H1 (cell line): ENCODE results near the gene OXTR. TPM values are rescaled to one million over a fixed set of nuclear protein-coding genes. Genes with fewer than 3 reads are reported as not detected.

Source experiments
- CTCF ChIA-PET: fragments of 300-600 bp; sonication (Branson Sonifier 250); formaldehyde crosslinking; loops from one replicate; lab custom pipeline; 2021; ENCODE audit not compliant: partially characterized antibody; lab: Charles Lee
- POLR2A ChIA-PET: fragments of 300-600 bp; sonication (Branson Sonifier 250); formaldehyde crosslinking; loops from one replicate; lab custom pipeline; 2021; ENCODE audit warnings: inconsistent platforms; ENCODE audit not compliant: partially characterized antibody; lab: Charles Lee
- DNase-seq, 2 experiments: peaks; one replicate each; pipeline versions ENCODE4 v3.0.0 to v3.0.0-alpha.2; 2010 to 2022; ENCODE audit warnings: low spot score in 2 of 2, low read depth in 1 of 2, mixed read lengths in 1 of 2
- FAIRE-seq: peaks from 2 replicates; lab custom pipeline; 2011; peaks lifted over from hg19 to GRCh38; lab: Jason Lieb, UNC
- H2AFZ ChIP-seq: 2 replicates; pipeline ENCODE4 v1.8.1; 2012; ENCODE audit warnings: low read length, inconsistent platforms
- H2AK5ac ChIP-seq: 2 replicates; pipeline ENCODE4 v1.6.1; 2013; ENCODE audit warnings: low read depth, low read length
- H2BK120ac ChIP-seq: replicated peaks from 2 replicates; pipeline ENCODE3; 2013; ENCODE audit warnings: low read depth, low read length, inconsistent platforms
- H2BK12ac ChIP-seq: 2 replicates; pipeline ENCODE4 v1.6.1; 2013; ENCODE audit warnings: low read depth, low read length
- H2BK15ac ChIP-seq: 2 replicates; pipeline ENCODE4 v1.6.1; 2013; ENCODE audit warnings: low read length
- H2BK20ac ChIP-seq: 2 replicates; pipeline ENCODE4 v1.6.1; 2013; ENCODE audit warnings: low read length
- H2BK5ac ChIP-seq: 2 replicates; pipeline ENCODE4 v1.6.1; 2013; ENCODE audit warnings: low read depth, low read length
- H3K14ac ChIP-seq: 2 replicates; pipeline ENCODE4 v1.6.1; 2013; ENCODE audit warnings: inconsistent platforms; ENCODE audit not compliant: insufficient read length
- H3K18ac ChIP-seq: 2 replicates; pipeline ENCODE4 v1.6.1; 2013; ENCODE audit warnings: low read length; ENCODE audit errors: extremely low read depth
- H3K23ac ChIP-seq: 2 replicates; pipeline ENCODE4 v1.6.1; 2013; ENCODE audit warnings: inconsistent platforms; ENCODE audit not compliant: insufficient read length
- H3K23me2 ChIP-seq: 2 replicates; pipeline ENCODE4 v1.6.1; 2013; ENCODE audit warnings: low read depth, low read length
- H3K27ac ChIP-seq: 2 replicates; pipeline ENCODE4 v1.6.1; 2011; ENCODE audit warnings: low read depth, low read length, inconsistent platforms
- H3K27me3 ChIP-seq, 4 experiments: replicated peaks in 1 of 4; 1 replicate in 1 of 4; 2 replicates in 3 of 4; pipeline versions ENCODE4 v1.6.1 to v1.8.1; 2011 to 2013; ENCODE audit warnings: low read length in 3 of 4, mild to moderate bottlenecking in 3 of 4, inconsistent platforms in 2 of 4, mixed read lengths in 2 of 4, moderate library complexity in 1 of 4; ENCODE audit not compliant: control insufficient read depth in 3 of 4, insufficient read depth in 3 of 4; ENCODE audit errors: extremely low read depth in 1 of 4
- H3K36me3 ChIP-seq, 4 experiments: 2 replicates each; pipeline versions ENCODE4 v1.6.1 to v1.8.1; 2011 to 2013; ENCODE audit warnings: mild to moderate bottlenecking in 4 of 4, low read length in 3 of 4, moderate library complexity in 2 of 4, control low read depth in 1 of 4, inconsistent platforms in 1 of 4; ENCODE audit not compliant: insufficient read depth in 4 of 4, control insufficient read depth in 2 of 4
- H3K4ac ChIP-seq: replicated peaks from 2 replicates; pipeline ENCODE3; 2013; ENCODE audit warnings: low read length, low read depth, mixed read lengths, inconsistent platforms; ENCODE audit not compliant: insufficient read length
- H3K4me1 ChIP-seq, 4 experiments: replicated peaks in 1 of 4; 1 replicate in 1 of 4; 2 replicates in 3 of 4; pipeline versions ENCODE4 v1.6.1 to v1.8.1; 2011 to 2013; ENCODE audit warnings: low read length in 3 of 4, inconsistent platforms in 2 of 4, mixed read lengths in 1 of 4; ENCODE audit not compliant: insufficient read depth in 4 of 4, control insufficient read depth in 3 of 4
- H3K4me2 ChIP-seq, 2 experiments: 2 replicates each; pipeline versions ENCODE4 v1.6.1 to v1.8.1; 2011 to 2013; ENCODE audit warnings: low read depth in 2 of 2, low read length in 2 of 2, control low read depth in 1 of 2, inconsistent platforms in 1 of 2, mild to moderate bottlenecking in 1 of 2; ENCODE audit not compliant: insufficient read depth in 1 of 2
- H3K4me3 ChIP-seq, 4 experiments: fragments of 200-600, 300-600 bp in 1 of 4; sonication (generic), shearing (Covaris generic), sonication (Bioruptor Twin) in 1 of 4; 2 replicates each; pipeline versions ENCODE4 v1.5.1 to v1.8.1; 2011 to 2016; ENCODE audit warnings: low read length in 4 of 4, low read depth in 3 of 4, control low read depth in 2 of 4, inconsistent platforms in 2 of 4, mild to moderate bottlenecking in 2 of 4, mixed read lengths in 1 of 4, moderate library complexity in 1 of 4; ENCODE audit not compliant: insufficient read depth in 2 of 4; ENCODE audit errors: extremely low read depth in 1 of 4
- H3K56ac ChIP-seq: replicated peaks from 2 replicates; pipeline ENCODE3; 2013; ENCODE audit warnings: low read depth, mild to moderate bottlenecking, mixed read lengths, low read length, inconsistent platforms; ENCODE audit not compliant: insufficient read length
- H3K79me1 ChIP-seq: 2 replicates; pipeline ENCODE4 v1.6.1; 2013; ENCODE audit warnings: low read depth, low read length, control low read depth
- H3K79me2 ChIP-seq, 2 experiments: 2 replicates each; pipeline versions ENCODE4 v1.6.1 to v1.8.1; 2012 to 2013; ENCODE audit warnings: low read length in 2 of 2, mild to moderate bottlenecking in 2 of 2, inconsistent platforms in 1 of 2; ENCODE audit not compliant: insufficient read depth in 2 of 2, control insufficient read depth in 1 of 2
- H3K9ac ChIP-seq, 4 experiments: replicated peaks in 1 of 4; 1 replicate in 1 of 4; 2 replicates in 3 of 4; pipeline versions ENCODE4 v1.6.1 to v1.8.1; 2011 to 2013; ENCODE audit warnings: low read depth in 3 of 4, low read length in 3 of 4, control low read depth in 2 of 4, mild to moderate bottlenecking in 2 of 4, moderate library complexity in 2 of 4, inconsistent platforms in 1 of 4; ENCODE audit errors: extremely low read depth in 1 of 4
- H3K9me3 ChIP-seq, 2 experiments: 2 replicates each; pipeline versions ENCODE4 v1.6.1 to v1.8.1; 2012 to 2013; ENCODE audit warnings: mild to moderate bottlenecking in 2 of 2, moderate library complexity in 2 of 2, control low read depth in 1 of 2, inconsistent platforms in 1 of 2, low read depth in 1 of 2, low read length in 1 of 2, mixed read lengths in 1 of 2; ENCODE audit not compliant: insufficient read depth in 2 of 2
- H4K20me1 ChIP-seq, 2 experiments: replicated peaks in 1 of 2; 2 replicates each; pipeline versions ENCODE3 to v1.8.1; 2011 to 2013; ENCODE audit warnings: inconsistent platforms in 2 of 2, low read length in 2 of 2, mild to moderate bottlenecking in 1 of 2; ENCODE audit not compliant: insufficient read depth in 2 of 2, control insufficient read depth in 1 of 2
- H4K5ac ChIP-seq: 2 replicates; pipeline ENCODE4 v1.6.1; 2013; ENCODE audit warnings: low read length, low read depth, mixed read lengths, inconsistent platforms; ENCODE audit not compliant: insufficient read length
- H4K8ac ChIP-seq: 2 replicates; pipeline ENCODE4 v1.8.0; 2013; ENCODE audit warnings: mild to moderate bottlenecking, moderate library complexity, low read length, inconsistent platforms; ENCODE audit not compliant: insufficient read depth; ENCODE audit errors: extremely low read depth
- H4K91ac ChIP-seq: replicated peaks from 2 replicates; pipeline ENCODE3; 2013; ENCODE audit warnings: low read length, mixed read lengths, inconsistent platforms; ENCODE audit not compliant: insufficient read length
- SIN3A ChIP-seq, 2 experiments: IDR thresholded peaks in 1 of 2; conservative IDR thresholded peaks in 1 of 2; 2 replicates each; pipeline ENCODE4 v1.6.1; 2011 to 2012; ENCODE audit warnings: low read length in 2 of 2, improper control_type of control experiment in 1 of 2, low read depth in 1 of 2, mild to moderate bottlenecking in 1 of 2
- WGBS, 2 experiments: shearing (Covaris generic) in 1 of 2; methylation state at CpG; one replicate each; pipeline versions ENCODE4 v1.1.6 to v1.1.7; 2013 to 2015; ENCODE audit warnings: low lambda C conversion rate in 2 of 2, mixed read lengths in 2 of 2, inconsistent platforms in 1 of 2, low coverage in 1 of 2, missing lambda C conversion rate in 1 of 2; ENCODE audit not compliant: insufficient replicate concordance in 2 of 2, insufficient coverage in 1 of 2, insufficient read length in 1 of 2; ENCODE audit errors: extremely low coverage in 1 of 2, missing lambda C conversion rate in 1 of 2; 5-methylcytosine and 5-hydroxymethylcytosine counted together
- polyA plus RNA-seq, 7 experiments: library from polyadenylated mRNA; depleted of rRNA in 3 of 7; stranded (reverse) in 5 of 7; unstranded in 2 of 7; fragments of >200 nt in 5 of 7; fragments of 200-250 nt in 2 of 7; gene quantifications; 1 replicate in 5 of 7; 2 replicates in 1 of 7; 4 replicates in 1 of 7; pipeline versions ENCODE4 v1.2.1 to v1.2.3, GENCODE V29; 2011 to 2013; ENCODE audit warnings: missing spikeins in 2 of 7, mixed read lengths in 2 of 7
- total RNA-seq: library from RNA; stranded (reverse); fragmentation: NEBNext Ultra II Directional; extraction: Animal tissue kit (Norgen Biotek cat#: 25700); gene quantifications from 2 replicates; pipeline ENCODE4 v1.2.1, GENCODE V29; 2021

Gene OXTR
- total and polyA plus RNA-seq, 2 of the 8 experiments (the other 6 are each of a cell fraction or from before 2014, with no cell fraction given), result 0.77 to 2.3 TPM

GRCh38 chr3:8777978-8778267 is 8.5 kb upstream of the OXTR start:
- no peak overlapping the region for H3K56ac ChIP-seq
- H3K79me2 ChIP-seq, result no peaks in the 10 kb centered on the region
- no peaks in the 10 kb centered on the region for H3K9me3 ChIP-seq
- peak in 1 of 2 experiments; percentile 16 for DNase-seq
- H3K23me2 ChIP-seq, result no peaks in the 10 kb centered on the region
- no peak overlapping the region; the same call in 1 of the 2 replicates for H2BK15ac ChIP-seq
- H4K91ac ChIP-seq, result no peak overlapping the region
- H3K4me3 ChIP-seq, result no peak overlapping the region
- H2BK5ac ChIP-seq, result no peak overlapping the region
- ChIA-PET POLR2A (no interaction called here), CTCF (interaction anchor here (0.9 to 1.8 kb wide), 5 partner anchors 9 to 114 kb away, joined by 3 to 8 read pairs (median 7); partner anchors contain the start of gene OXTR)
- no peak overlapping the region for H2AK5ac ChIP-seq
- H2AFZ ChIP-seq, result no peak overlapping the region
- no peak for TF ChIP-seq SIN3A (conservative IDR thresholded peaks at IDR 0.05 in 1 of 2, IDR thresholded peaks at IDR 0.05 in 1 of 2; ENCODE audit: low read depth in 1 of 2, low read length in 2 of 2)
- H4K8ac ChIP-seq, result no peak overlapping the region
- no peak overlapping the region for H2BK20ac ChIP-seq
- FAIRE-seq, result no peak
- WGBS, 2 experiments, result 97% methylated on average over 5 of the region's 5 CpGs; no CpG with 5 or more reads in 1 of the 2 experiments
- H3K9ac ChIP-seq, result no peak overlapping the region
- no peaks in the 10 kb centered on the region for H3K27me3 ChIP-seq
- H4K5ac ChIP-seq, result no peak overlapping the region
- H3K4ac ChIP-seq, result no peak overlapping the region
- H3K36me3 ChIP-seq, result no peaks in the 10 kb centered on the region
- no peaks in the 10 kb centered on the region; the same call in 1 of the 2 replicates for H3K79me1 ChIP-seq
- no peak overlapping the region for H3K18ac ChIP-seq
- H3K27ac ChIP-seq, result no peak overlapping the region
- no peak overlapping the region for H3K4me2 ChIP-seq
- H3K4me1 ChIP-seq, result peaks cover 0 to 4% (median 0%) of the 10 kb centered on the region in 4 experiments; a peak in 1 of 7 replicates
- H3K23ac ChIP-seq, result no peak overlapping the region
- H4K20me1 ChIP-seq, result peaks cover 0 to 1% of the 10 kb centered on the region in 2 experiments
- H2BK120ac ChIP-seq, result no peak overlapping the region
- no peak overlapping the region for H2BK12ac ChIP-seq
- no peak overlapping the region for H3K14ac ChIP-seq
